ENCODE measurements around the gene ACTC1. TPM values are rescaled to one million over a fixed set of nuclear protein-coding genes. Genes with fewer than 3 reads are reported as not detected.
"Not testable (repeated sequence)": the region's sequence is repeated elsewhere in the genome, so short reads cannot be mapped to it uniquely, and the experiment has no call there.

The ACTC1 gene
- polyA plus RNA-seq (2013, experiment 1 of 2; ENCODE audit: insufficient read length), result 130 TPM
- 258 TPM for polyA plus RNA-seq (2013, experiment 2 of 2; ENCODE audit: insufficient read length)

DNA sequence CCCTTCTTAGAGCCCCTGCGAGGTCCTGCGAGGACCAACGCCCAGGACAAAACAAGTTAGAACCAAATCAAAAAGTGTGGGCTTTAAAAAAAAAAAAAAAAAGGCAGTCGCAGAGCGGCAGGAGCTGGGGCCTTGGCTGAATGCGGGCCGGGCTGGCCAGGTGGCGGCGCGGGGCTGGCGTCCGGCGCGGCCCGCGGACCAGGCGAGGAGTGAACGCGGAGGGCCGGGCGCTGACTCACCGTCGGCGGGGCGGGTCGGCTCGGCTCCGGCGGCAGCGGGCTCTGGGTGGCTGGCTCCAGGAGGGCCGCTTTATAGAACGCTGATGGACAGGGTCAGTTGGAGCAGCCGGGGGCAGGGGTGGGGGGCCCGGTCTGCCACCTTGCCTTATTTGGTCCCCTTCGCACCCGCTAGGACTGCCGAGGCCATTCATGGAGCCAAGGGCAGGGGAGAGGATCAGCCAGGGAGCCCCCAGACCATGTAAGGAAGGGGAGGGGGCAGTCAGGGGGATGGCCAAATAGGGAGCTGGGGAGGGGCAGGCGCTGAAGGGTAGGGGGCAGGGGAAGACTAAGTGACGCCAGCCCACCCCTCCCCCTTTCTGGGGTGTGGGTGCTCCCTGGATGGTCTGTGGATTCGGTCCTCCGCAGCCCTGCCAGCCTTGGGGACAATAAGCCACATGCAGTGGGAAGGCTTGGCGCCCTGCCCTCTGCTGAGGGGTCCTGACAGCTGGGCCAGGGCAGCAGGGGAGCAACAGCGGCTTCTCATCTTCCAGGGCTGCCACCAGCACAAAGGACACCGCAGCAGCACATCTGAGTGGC lies at the start of gene ACTC1:
TSS of gene ACTC1 (minus strand) at position 283 of the 815 bp plus-strand sequence. CDS start 741 bp downstream, outside the sequence.
- DNase-seq, result peak; percentile 33

GRCh38 chr15:34841262-34841725 lies 45.9 kb upstream of the ACTC1 start:
- peak; percentile 26 for DNase-seq

DNA sequence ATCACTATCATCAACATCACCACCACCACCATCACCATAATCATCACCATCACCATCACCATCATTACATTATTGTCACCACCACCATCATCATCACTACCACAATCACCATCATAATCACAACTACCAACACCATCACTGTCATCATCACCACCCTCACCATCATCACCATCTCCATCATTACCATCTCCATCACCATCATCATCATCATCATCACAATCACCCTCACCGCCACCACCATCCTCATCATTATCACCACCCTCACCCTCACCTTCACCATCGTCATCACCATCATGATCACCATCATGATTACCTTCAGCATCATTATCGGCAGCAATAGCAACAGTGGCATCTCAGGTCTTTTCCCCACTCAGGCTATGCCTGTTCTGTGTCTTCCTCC lies 42.9 kb upstream of the ACTC1 start:
- no peak for DNase-seq

DNA sequence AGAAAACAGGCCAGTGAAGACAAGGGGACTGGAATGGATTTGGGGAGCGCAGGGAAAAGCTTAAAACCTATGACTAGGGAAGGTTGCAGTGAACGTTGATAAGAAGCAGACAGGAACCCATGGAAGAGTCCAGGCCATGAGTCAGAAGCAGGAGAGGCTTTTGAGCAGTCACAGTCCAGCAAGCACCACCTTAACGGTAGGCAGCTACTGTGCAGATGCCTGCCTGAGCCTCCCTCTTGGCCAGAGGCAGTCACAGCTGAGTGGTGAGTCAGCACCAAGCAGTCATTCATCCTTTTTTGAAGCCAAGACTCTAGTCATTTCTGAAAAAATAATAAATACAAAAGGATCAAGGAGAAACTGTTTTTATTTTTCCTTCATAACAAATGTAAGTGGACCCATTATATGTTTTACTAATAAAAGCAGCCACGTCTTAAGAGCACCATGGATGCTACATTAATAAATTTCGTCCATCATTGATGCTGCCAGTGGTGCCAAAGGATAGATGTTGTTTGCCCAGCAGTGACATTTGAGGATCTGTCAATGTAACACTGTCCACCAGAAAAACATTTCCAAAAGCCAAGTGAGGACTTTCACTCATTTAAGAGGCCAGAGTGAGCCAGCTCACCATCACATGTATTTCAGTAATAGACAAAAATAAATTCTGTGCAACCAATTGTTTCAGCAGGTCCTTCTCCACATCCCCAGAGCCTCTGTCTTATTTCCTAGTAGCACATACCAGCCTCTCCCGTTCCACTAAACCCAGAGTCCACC lies 42.1 kb upstream of the ACTC1 start:
- DNase-seq, result peak; percentile 43

DNA sequence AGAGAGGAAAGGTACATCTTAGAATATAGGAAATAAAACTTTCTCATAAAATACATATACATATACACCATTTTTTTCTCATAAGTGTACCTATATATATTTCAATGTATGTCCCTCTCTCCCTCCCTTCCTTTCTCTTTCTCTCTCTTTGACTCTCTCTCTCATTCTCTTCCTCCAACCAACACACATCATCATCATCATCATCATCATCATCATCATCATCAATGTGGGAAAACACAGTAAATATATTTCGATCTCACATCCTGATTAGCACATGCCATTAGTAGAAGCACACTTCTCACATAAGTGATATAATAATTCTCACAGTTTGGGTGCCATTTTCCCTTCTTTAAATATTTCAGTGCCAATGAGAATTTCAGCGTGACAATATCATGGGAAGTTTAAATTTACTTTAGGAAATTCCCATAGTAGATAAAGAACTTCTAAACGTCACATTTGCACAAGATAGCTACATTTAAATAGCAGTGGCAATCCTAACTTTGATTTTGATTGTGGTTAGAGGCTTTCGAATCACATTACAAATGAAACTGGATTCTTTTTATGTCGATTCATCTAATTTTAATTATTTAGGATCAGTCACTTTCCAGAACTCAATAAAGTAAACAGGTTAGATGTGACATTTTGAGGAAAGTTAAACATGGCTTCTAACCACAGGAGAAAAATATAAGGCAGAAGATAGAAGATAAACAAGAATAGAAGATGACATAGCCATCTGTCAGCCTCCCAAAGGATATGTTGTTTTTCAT lies 33.0 kb upstream of the ACTC1 start:
- DNase-seq, result no peak

- DNase-seq, result no peak
Observed at GRCh38 chr15:34821831-34822230, 26.5 kb upstream of the ACTC1 start.

DNA sequence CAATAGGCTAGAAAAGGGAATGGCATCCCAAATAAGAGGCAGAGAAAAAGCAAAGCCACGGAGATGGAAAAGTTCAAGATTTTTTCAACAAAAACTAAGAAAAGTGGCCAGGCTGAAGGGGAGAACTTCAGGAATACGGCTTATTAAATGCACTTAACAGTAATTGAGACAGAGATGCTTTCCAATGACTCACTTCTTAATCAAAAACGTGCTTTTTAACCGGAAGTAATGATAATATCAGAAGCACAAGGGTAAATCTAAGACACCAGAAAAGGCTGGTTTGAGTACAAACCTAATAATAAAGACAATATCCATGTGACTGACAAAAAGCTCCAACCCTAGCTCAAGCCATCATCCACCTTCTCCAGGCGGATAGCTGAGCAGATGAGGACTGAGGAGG lies 24.8 kb upstream of the ACTC1 start:
- DNase-seq, result no peak

DNA sequence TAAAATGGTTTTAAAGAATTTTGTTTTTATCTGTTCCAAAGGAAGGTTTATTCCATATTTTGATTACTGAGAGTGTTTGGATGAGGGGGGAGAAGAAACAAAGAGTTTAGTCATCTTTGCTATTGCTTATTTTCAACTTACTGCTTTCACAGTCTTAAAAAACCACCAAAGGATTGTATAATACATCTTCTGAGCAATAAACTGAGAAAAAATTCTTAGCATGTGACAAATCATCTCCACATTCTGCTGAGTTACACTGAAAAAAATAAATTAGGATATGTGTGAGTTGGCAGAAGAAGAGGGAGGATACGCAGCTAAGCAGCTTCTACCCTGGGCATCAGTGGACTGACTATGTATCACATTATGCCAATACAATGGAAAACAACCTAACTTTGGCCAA lies 23.2 kb upstream of the ACTC1 start:
- DNase-seq, result peak; percentile 44

- DNase-seq, result peak; percentile 39
Observed at GRCh38 chr15:34815836-34816235, 20.5 kb upstream of the ACTC1 start.

GRCh38 chr15:34813446-34814190 lies 18.3 kb upstream of the ACTC1 start:
- DNase-seq, result no peak

DNA sequence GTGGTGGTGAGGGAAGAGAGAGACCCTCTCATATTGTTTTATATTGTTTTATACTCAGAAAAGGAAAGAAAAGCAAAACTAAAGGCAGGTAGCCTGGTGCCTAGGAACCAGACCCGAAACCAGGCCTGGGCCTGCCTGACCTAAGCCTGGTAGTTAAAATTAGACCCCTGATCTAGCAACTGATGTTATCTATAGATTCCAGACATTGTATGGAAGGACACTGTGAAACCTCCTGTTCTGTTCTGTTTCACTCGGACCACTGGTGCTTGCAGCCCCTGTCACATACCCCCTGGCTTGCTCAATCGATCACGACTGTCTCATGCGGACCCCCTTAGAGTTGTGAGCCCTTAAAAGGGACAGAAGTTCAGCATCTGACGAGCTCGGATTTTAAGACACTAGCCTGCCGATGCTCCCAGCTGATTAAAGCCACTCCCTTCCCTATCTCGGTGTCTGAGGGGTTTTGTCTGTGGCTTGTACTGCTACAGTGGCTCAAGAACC lies 17.6 kb upstream of the ACTC1 start:
- DNase-seq, result not testable (repeated sequence)

DNA sequence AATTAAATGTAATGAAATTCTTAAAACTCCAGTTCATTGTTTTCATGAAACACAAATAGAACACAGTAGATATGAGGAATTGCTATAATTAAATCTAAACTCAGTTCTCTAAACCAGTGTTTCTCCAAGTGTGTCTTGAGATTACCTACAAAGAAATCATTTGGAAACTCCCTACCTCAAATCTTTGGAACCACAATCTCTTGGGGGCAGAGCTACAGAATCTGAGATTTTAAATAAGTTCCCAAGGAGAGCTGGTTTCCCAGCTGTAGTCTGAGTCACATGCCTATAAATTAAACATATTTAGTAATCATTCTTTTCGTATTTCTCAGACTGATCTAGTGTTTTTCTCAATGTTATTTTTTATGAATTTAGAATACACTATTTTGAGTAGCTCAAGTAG lies 17.0 kb upstream of the ACTC1 start:
- DNase-seq, result peak; percentile 42

- peak; percentile 88 for DNase-seq
Observed at GRCh38 chr15:34810443-34811129, 15.2 kb upstream of the ACTC1 start.

GRCh38 chr15:34809186-34809585 lies 13.8 kb upstream of the ACTC1 start:
- DNase-seq, result no peak

DNA sequence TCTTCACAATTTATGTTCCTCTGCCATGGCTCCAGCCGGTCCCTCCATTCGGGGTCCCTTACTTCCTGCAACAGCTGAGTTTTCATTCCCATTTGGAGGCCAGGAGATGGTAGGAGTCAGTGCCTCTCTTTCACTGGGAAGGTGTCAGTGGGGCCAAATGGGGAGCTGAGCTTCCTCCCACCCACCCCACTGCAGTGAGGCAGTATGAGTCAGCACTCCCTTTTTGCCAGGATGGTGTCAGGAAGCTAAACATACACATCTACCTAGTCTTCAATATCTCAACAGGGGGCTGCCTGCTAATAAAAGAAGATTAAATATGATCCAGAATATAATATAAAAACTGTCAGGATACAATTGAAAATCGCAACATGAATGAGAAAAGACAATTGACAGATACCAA lies 12.7 kb upstream of the ACTC1 start:
- DNase-seq, result no peak

- DNase-seq, result not testable (repeated sequence)
Observed at GRCh38 chr15:34807241-34807640, 11.9 kb upstream of the ACTC1 start.

GRCh38 chr15:34804776-34805175 lies 9.4 kb upstream of the ACTC1 start:
- DNase-seq, result no peak

DNA sequence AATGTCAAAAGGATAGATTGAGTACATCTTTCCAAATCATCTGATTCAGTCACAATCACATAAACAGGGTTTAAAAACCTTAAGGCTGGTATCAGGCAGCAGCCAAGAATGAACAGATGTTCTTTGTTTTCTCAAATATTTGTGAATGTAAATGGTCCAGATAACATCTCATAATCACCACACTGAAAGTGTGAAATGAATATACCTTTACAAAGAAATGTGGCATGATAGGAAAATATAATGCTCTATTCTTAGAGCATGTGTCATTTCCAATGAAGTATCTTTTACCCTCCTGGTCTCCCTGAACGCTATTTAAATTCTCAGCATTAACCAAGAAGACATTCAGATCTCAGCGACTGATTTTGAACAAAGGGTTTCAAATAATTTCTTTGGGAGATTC lies 8.8 kb upstream of the ACTC1 start:
- DNase-seq, result no peak

GRCh38 chr15:34802803-34803750 lies 7.7 kb upstream of the ACTC1 start:
- no peak for DNase-seq

DNA sequence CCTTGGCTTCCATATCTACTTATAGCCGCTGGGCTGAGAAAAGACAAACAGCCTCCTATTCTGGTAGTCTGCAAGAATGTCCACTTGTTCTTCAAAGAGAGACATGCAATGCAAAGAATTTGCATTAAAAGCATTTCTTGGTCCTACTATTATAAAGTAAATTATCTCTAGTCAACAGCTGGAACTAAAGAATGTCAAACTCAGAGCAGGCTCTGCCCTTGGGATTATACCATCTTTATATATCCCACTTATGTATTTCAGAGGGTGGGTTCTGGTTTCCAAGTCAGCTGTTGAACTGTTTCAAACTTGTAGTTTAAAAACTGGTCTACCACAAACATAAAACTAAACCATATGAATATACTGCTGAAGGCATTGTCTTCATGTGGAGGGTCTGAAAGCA lies 7.0 kb upstream of the ACTC1 start:
- DNase-seq, result no peak

Measured in fibroblast of skin of scalp (primary cell).